KMS-11 (cell line): ENCODE results near the gene OSBP2.

Experiments used
- H2AFZ ChIP-seq: fragments of 200-600 bp; sonication (generic); 2 replicates; pipeline ENCODE4 v1.6.1; 2016; ENCODE audit warnings: antibody characterized with exemption, mixed run types, low read depth
- H3K27ac ChIP-seq: fragments of 200-600 bp; sonication (generic); 2 replicates; pipeline ENCODE4 v1.6.1; 2016; ENCODE audit warnings: mild to moderate bottlenecking, mixed run types
- H3K27me3 ChIP-seq: fragments of 200-600 bp; sonication (generic); 2 replicates; pipeline ENCODE4 v1.6.1; 2017; ENCODE audit warnings: mild to moderate bottlenecking, low read depth, mixed run types, moderate library complexity; ENCODE audit not compliant: insufficient read depth
- H3K36me3 ChIP-seq: fragments of 200-600 bp; sonication (generic); 2 replicates; pipeline ENCODE4 v1.6.1; 2017; ENCODE audit warnings: mild to moderate bottlenecking, mixed run types; ENCODE audit not compliant: insufficient read depth
- H3K4me1 ChIP-seq: fragments of 200-600 bp; sonication (generic); 2 replicates; pipeline ENCODE4 v1.6.1; 2016; ENCODE audit warnings: mild to moderate bottlenecking, low read depth, mixed run types; ENCODE audit not compliant: poor library complexity, severe bottlenecking
- H3K4me2 ChIP-seq: fragments of 200-600 bp; sonication (generic); 2 replicates; pipeline ENCODE4 v1.7.0; 2016; ENCODE audit warnings: mild to moderate bottlenecking, mixed run types
- H3K4me3 ChIP-seq: fragments of 200-600 bp; sonication (generic); IDR thresholded peaks from 2 replicates; pipeline ENCODE4 v1.6.1; 2017; ENCODE audit warnings: low read depth, low read length, mixed read lengths; ENCODE audit not compliant: insufficient read depth
- H3K79me2 ChIP-seq: fragments of 200-600 bp; sonication (generic); 2 replicates; pipeline ENCODE4 v1.6.1; 2016; ENCODE audit warnings: low read depth, mixed run types; ENCODE audit not compliant: insufficient read depth
- H3K9ac ChIP-seq: fragments of 200-600 bp; sonication (generic); 2 replicates; pipeline ENCODE4 v1.6.1; 2016; ENCODE audit warnings: mild to moderate bottlenecking, mixed run types
- H4K20me1 ChIP-seq: fragments of 200-600 bp; sonication (generic); 2 replicates; pipeline ENCODE4 v1.6.1; 2016; ENCODE audit warnings: mild to moderate bottlenecking, mixed run types; ENCODE audit not compliant: insufficient read depth
- TF ChIP-seq, protein P1 (sequence below): fragments of 200-600 bp; sonication (generic); conservative IDR thresholded peaks from 2 replicates; pipeline ENCODE4 v1.6.1; 2017; ENCODE audit warnings: low read depth, mild to moderate bottlenecking, antibody characterized with exemption, low read length, moderate library complexity, mixed read lengths

OSBP2 gene, protein sequence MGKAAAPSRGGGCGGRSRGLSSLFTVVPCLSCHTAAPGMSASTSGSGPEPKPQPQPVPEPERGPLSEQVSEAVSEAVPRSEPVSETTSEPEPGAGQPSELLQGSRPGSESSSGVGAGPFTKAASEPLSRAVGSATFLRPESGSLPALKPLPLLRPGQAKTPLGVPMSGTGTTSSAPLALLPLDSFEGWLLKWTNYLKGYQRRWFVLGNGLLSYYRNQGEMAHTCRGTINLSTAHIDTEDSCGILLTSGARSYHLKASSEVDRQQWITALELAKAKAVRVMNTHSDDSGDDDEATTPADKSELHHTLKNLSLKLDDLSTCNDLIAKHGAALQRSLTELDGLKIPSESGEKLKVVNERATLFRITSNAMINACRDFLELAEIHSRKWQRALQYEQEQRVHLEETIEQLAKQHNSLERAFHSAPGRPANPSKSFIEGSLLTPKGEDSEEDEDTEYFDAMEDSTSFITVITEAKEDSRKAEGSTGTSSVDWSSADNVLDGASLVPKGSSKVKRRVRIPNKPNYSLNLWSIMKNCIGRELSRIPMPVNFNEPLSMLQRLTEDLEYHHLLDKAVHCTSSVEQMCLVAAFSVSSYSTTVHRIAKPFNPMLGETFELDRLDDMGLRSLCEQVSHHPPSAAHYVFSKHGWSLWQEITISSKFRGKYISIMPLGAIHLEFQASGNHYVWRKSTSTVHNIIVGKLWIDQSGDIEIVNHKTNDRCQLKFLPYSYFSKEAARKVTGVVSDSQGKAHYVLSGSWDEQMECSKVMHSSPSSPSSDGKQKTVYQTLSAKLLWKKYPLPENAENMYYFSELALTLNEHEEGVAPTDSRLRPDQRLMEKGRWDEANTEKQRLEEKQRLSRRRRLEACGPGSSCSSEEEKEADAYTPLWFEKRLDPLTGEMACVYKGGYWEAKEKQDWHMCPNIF

DNA sequence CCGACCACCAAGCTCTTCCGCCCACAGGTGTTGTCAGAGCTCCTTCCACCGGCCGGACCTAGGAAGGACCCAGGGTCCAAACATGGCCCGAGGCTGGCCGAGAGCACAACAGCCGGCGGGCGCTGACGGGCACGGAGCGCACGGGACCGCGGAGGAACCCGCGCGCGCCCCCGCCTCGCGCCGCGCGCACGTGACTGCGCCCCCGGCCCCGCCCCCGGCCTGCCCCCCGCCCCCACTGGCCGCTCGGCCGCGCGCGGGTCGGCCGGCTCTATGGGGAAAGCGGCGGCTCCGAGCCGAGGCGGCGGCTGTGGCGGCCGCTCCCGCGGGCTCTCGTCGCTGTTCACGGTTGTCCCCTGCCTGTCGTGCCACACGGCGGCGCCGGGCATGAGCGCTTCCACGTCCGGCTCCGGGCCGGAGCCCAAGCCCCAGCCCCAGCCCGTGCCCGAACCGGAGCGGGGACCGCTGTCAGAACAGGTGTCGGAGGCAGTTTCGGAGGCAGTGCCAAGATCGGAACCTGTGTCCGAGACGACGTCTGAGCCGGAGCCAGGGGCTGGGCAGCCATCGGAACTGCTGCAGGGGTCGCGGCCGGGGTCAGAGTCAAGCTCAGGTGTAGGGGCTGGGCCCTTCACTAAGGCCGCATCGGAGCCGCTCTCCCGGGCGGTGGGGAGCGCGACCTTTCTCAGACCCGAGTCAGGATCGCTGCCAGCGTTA is at the start of gene OSBP2:
TSS of gene OSBP2 (plus strand) at position 235 of the 711 bp plus-strand sequence. CDS start at position 271, 36 bp downstream.
- Histone ChIP-seq H3K4me2 (peak within 1 kb of the TSS; percentile 65), H3K36me3 (no peaks in the 10 kb centered on the region), H4K20me1 (no peaks in the 10 kb centered on the region), H3K4me3 (no peak within 1 kb of the TSS), H3K27ac (peak within 1 kb of the TSS; percentile 72), H2AFZ (peak within 1 kb of the TSS; percentile 96), H3K9ac (peak within 1 kb of the TSS; percentile 84), H3K27me3 (no peaks in the 10 kb centered on the region), H3K79me2 (peaks cover 21% of the 10 kb centered on the region; the same call in 1 of the 2 replicates), H3K4me1 (peaks cover 36% of the 10 kb centered on the region)
- TF ChIP-seq, protein P1, sequence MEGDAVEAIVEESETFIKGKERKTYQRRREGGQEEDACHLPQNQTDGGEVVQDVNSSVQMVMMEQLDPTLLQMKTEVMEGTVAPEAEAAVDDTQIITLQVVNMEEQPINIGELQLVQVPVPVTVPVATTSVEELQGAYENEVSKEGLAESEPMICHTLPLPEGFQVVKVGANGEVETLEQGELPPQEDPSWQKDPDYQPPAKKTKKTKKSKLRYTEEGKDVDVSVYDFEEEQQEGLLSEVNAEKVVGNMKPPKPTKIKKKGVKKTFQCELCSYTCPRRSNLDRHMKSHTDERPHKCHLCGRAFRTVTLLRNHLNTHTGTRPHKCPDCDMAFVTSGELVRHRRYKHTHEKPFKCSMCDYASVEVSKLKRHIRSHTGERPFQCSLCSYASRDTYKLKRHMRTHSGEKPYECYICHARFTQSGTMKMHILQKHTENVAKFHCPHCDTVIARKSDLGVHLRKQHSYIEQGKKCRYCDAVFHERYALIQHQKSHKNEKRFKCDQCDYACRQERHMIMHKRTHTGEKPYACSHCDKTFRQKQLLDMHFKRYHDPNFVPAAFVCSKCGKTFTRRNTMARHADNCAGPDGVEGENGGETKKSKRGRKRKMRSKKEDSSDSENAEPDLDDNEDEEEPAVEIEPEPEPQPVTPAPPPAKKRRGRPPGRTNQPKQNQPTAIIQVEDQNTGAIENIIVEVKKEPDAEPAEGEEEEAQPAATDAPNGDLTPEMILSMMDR = no peak

DNA sequence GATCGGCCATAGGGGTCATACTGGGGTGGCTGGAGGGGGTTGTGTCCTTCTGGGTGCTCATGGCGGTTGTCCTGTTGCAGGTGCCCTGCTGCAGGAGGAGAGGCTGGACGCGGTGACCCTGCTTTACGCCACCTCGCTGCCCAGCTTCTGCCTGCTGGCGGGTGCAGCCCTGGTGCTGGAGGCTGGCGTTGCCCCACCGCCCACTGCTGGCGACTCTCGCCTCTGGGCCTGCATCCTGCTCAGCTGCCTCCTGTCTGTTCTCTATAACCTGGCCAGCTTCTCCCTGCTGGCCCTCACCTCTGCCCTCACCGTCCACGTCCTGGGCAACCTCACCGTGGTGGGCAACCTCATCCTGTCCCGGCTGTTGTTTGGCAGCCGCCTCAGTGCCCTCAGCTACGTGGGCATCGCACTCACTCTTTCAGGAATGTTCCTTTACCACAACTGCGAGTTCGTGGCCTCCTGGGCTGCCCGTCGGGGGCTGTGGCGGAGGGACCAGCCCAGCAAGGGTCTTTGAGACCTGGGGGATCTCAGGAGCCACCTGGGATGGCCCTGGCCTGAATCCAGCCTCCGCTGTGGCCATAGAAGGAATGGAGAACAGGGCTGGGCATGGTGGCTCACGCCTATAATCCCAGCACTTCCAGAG is 48.0 kb upstream of the OSBP2 start:
- no peak overlapping the region for H3K4me2 ChIP-seq
- H3K4me1 ChIP-seq = no peaks in the 10 kb centered on the region
- H4K20me1 ChIP-seq = no peaks in the 10 kb centered on the region
- no peaks in the 10 kb centered on the region for H3K79me2 ChIP-seq
- H3K27ac ChIP-seq = no peak overlapping the region
- TF ChIP-seq, protein P1 = no peak
- H3K4me3 ChIP-seq = no peak overlapping the region
- H3K27me3 ChIP-seq = no peaks in the 10 kb centered on the region
- no peak overlapping the region for H3K9ac ChIP-seq
- H2AFZ ChIP-seq = no peak overlapping the region
- H3K36me3 ChIP-seq = no peaks in the 10 kb centered on the region

DNA sequence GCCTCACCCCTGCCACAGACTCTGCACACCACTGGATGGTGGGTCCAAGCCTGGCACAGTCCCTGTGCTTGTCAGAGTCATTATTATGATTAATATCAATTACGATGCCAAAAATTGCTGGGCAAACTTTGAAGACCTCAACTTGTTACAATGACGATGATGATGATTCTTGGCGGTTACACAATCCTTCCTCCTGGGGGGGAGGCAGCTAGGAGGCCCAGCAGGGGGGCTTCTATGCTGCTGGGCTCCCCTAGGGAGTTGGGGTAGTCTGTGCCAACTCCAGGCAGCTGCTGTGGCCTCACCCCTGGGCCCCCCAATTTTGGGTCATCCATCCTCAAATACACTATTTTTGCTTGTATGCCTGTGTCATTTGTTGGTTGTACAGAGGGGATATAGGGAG is 47.1 kb upstream of the OSBP2 start:
- H3K79me2 ChIP-seq = no peaks in the 10 kb centered on the region
- no peak overlapping the region for H2AFZ ChIP-seq
- no peak overlapping the region for H3K4me2 ChIP-seq
- no peak overlapping the region for H3K9ac ChIP-seq
- H3K27ac ChIP-seq = no peak overlapping the region
- no peak overlapping the region for H3K4me3 ChIP-seq
- no peaks in the 10 kb centered on the region for H4K20me1 ChIP-seq
- no peaks in the 10 kb centered on the region for H3K36me3 ChIP-seq
- H3K27me3 ChIP-seq = no peaks in the 10 kb centered on the region
- H3K4me1 ChIP-seq = no peaks in the 10 kb centered on the region
- TF ChIP-seq, protein P1 = no peak

DNA sequence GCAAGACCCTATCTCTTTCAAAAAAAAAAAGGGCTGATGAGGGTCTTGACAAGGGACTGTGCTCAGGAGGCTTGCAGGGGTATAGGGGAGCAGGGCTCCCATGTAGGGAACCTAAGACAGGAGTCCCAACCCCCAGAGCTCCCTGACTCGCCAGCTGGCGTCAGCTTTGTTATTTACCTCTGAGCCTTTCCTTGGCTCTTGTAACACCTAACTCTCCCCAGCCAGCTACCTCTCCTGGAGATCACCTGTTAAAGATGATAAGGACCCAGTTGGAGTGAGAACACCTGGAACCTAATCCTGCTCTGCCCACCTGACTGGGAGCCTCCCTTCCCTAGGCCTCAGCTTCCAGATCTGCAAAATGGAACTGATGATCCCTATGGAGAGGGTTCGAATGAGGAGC is 45.8 kb upstream of the OSBP2 start:
- H3K27ac ChIP-seq = no peak overlapping the region
- H3K4me3 ChIP-seq = no peak overlapping the region
- H3K4me2 ChIP-seq = no peak overlapping the region
- no peaks in the 10 kb centered on the region for H3K79me2 ChIP-seq
- H3K36me3 ChIP-seq = no peaks in the 10 kb centered on the region
- H4K20me1 ChIP-seq = no peaks in the 10 kb centered on the region
- H3K9ac ChIP-seq = no peak overlapping the region
- no peaks in the 10 kb centered on the region for H3K27me3 ChIP-seq
- H2AFZ ChIP-seq = no peak overlapping the region
- no peaks in the 10 kb centered on the region for H3K4me1 ChIP-seq
- TF ChIP-seq, protein P1 = no peak
